Calu3 (cell line): ENCODE data around the gene TP53I11. TPM values are rescaled to one million over a fixed set of nuclear protein-coding genes. Genes with fewer than 3 reads are reported as not detected.

Experiments
- BruUV-seq: library from RNA; stranded (reverse); fragments of 400-500 nt; replicated peaks from 2 replicates; lab custom pipeline; 2021; lab: Mats Ljungman, UMichigan
- CTCF ChIA-PET: fragments of 300-600 bp; sonication (Branson Sonifier 250); formaldehyde crosslinking; loops from one replicate; lab custom pipeline; 2022; ENCODE audit warnings: antibody characterized with exemption; lab: Charles Lee
- DNase-seq: peaks from one replicate; pipeline ENCODE4 v3.0.0; 2022
- H3K27ac Mint-ChIP-seq: one replicate; pipeline ENCODE4 v1.8.0; 2022; ENCODE audit warnings: mixed read lengths; ENCODE audit not compliant: unreplicated experiment
- H3K27me3 Mint-ChIP-seq: one replicate; pipeline ENCODE4 v1.8.0; 2022; ENCODE audit warnings: mixed read lengths; ENCODE audit not compliant: unreplicated experiment
- H3K36me3 Mint-ChIP-seq: one replicate; pipeline ENCODE4 v1.8.0; 2022; ENCODE audit warnings: mild to moderate bottlenecking, moderate library complexity, mixed read lengths; ENCODE audit not compliant: insufficient read depth, unreplicated experiment
- H3K4me1 Mint-ChIP-seq: one replicate; pipeline ENCODE4 v1.8.0; 2022; ENCODE audit warnings: mild to moderate bottlenecking, low read depth, mixed read lengths; ENCODE audit not compliant: unreplicated experiment
- H3K4me3 Mint-ChIP-seq: one replicate; pipeline ENCODE4 v1.8.0; 2022; ENCODE audit warnings: mild to moderate bottlenecking, low read depth, moderate library complexity, mixed read lengths; ENCODE audit not compliant: unreplicated experiment
- H3K9me3 Mint-ChIP-seq: one replicate; pipeline ENCODE4 v1.8.0; 2022; ENCODE audit warnings: low read depth, mixed read lengths; ENCODE audit not compliant: unreplicated experiment
- CTCF ChIP-seq: fragments of 200-600 bp; IDR thresholded peaks from one replicate; pipeline ENCODE4 v1.8.0; 2022; ENCODE audit warnings: antibody characterized with exemption; ENCODE audit not compliant: unreplicated experiment
- intact Hi-C: fragments of 100-400 bp; cut with micrococcal nuclease; formaldehyde crosslinking; loops from one replicate; pipeline ENCODE4 v1.10.0; 2022; ENCODE audit not compliant: unreplicated experiment
- total RNA-seq: library from RNA; stranded (reverse); gene quantifications from 2 replicates; pipeline ENCODE4 v1.2.3, GENCODE V29; 2022

The TP53I11 gene
- total RNA-seq, 1 experiment from 2014 or later: 27.8 TPM

GRCh38 chr11:44943696-44944095 lies 7.0 kb downstream of the TP53I11 start:
- TF ChIP-seq CTCF: no peak
- DNase-seq: no peak
- intact Hi-C loops: no loop called here
- BruUV-seq: no TSS peak
- H3K4me1 Mint-ChIP-seq: no peaks in the 10 kb centered on the region
- CTCF ChIA-PET: no interaction called here
- H3K4me3 Mint-ChIP-seq: no peak overlapping the region
- peaks cover 24% of the 10 kb centered on the region for H3K27me3 Mint-ChIP-seq
- H3K9me3 Mint-ChIP-seq: no peaks in the 10 kb centered on the region
- no peaks in the 10 kb centered on the region for H3K36me3 Mint-ChIP-seq
- H3K27ac Mint-ChIP-seq: no peak overlapping the region

GRCh38 chr11:44943118-44943517 lies 7.6 kb downstream of the TP53I11 start:
- CTCF ChIA-PET: no interaction called here
- no peaks in the 10 kb centered on the region for H3K36me3 Mint-ChIP-seq
- intact Hi-C loops: no loop called here

GRCh38 chr11:44942029-44942955 lies 8.4 kb downstream of the TP53I11 start:
- CTCF ChIA-PET: no interaction called here
- H3K4me3 Mint-ChIP-seq: no peak overlapping the region

More at GRCh38 chr11:44943118-44943517, 7.6 kb downstream of the TP53I11 start:
- no TSS peak for BruUV-seq
- DNase-seq: no peak
- no peaks in the 10 kb centered on the region for H3K9me3 Mint-ChIP-seq
- H3K4me1 Mint-ChIP-seq: no peaks in the 10 kb centered on the region
- no peak overlapping the region for H3K4me3 Mint-ChIP-seq
- no peak for TF ChIP-seq CTCF
- H3K27ac Mint-ChIP-seq: no peak overlapping the region
- H3K27me3 Mint-ChIP-seq: peaks cover 18% of the 10 kb centered on the region

More at GRCh38 chr11:44942029-44942955, 8.4 kb downstream of the TP53I11 start:
- BruUV-seq: no TSS peak
- Mint-ChIP-seq H3K27ac (no peak overlapping the region), H3K27me3 (peaks cover 10% of the 10 kb centered on the region), H3K36me3 (no peaks in the 10 kb centered on the region), H3K4me1 (no peaks in the 10 kb centered on the region), H3K9me3 (no peaks in the 10 kb centered on the region)
- intact Hi-C loops: no loop called here
- no peak for TF ChIP-seq CTCF
- no peak for DNase-seq
